GM21786 (cell line): ENCODE results near the gene LRP1B.

Experiments
- ATAC-seq: cut with Tn5 transposase; IDR thresholded peaks from one replicate; pipeline ENCODE4 v1.9.1; 2021; ENCODE audit not compliant: unreplicated experiment

Gene LRP1B

GRCh38 chr2:141703501-141703900 is 427.3 kb downstream of the LRP1B start:
- ATAC-seq: no peak

GRCh38 chr2:141701618-141702017 is 429.2 kb downstream of the LRP1B start:
- ATAC-seq: no peak

DNA sequence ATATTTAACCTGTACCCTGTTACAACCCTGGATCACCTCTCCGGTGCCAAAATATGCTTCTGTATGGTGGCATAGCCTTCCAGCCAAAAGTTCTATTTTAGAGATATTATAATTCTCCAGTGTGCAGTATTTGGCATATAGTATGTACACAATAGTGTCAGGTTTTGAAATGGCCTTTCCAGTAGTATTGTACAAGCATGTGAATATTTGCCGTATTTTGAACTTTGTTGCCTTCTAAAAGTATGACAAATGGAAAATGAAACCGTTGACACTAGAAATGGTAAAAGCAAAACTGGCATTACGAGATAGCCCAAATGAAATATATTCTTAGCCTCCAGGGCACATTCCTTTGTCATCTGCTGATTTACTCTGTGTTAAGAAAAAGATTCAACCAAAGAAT is 431.2 kb downstream of the LRP1B start:
- ATAC-seq: no peak

GRCh38 chr2:141698500-141698899 is 432.3 kb downstream of the LRP1B start:
- no peak for ATAC-seq

GRCh38 chr2:141697035-141697434 is 433.8 kb downstream of the LRP1B start:
- ATAC-seq: no peak

GRCh38 chr2:141694180-141694579 is 436.6 kb downstream of the LRP1B start:
- no peak for ATAC-seq

DNA sequence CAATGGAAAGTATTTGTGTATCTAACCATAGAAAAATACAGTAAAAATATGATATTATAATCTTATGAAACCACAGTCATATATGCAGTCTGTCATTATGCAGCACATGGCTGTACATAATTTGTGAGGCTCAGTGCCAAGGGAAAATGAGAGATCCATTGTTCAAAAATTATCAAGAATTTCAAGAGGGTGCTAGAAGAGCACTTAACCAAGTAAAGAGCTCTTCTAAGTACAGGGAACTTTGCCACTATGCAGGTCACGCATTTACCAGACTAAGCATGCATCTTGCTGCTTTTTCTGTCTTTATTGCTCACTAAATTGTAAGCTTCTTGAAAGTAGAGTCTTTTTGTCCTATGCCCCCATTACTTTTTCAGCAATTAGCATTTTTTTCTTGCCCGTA is 438.0 kb downstream of the LRP1B start:
- no peak for ATAC-seq

- no peak for ATAC-seq
Observed at GRCh38 chr2:141676139-141676538, 454.7 kb downstream of the LRP1B start.

DNA sequence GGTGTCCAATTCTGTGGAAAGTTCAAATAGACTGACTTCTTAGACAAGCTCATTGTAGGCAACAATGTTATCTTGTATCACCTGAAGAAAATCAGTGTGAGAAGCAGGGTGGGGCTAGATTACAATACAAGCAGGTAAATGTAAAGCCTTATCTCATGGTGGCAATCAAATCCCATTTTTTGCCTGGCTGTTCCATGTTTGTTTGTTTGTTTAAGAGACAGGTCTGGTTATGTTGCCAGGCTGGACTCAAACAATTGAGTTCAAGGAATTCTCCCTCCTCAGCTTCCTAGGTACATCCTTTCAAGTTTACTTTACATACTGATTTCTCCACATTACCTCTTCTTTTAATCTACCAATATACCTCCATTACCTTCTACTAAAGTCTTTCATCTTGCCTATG is 464.6 kb downstream of the LRP1B start:
- no peak for ATAC-seq

DNA sequence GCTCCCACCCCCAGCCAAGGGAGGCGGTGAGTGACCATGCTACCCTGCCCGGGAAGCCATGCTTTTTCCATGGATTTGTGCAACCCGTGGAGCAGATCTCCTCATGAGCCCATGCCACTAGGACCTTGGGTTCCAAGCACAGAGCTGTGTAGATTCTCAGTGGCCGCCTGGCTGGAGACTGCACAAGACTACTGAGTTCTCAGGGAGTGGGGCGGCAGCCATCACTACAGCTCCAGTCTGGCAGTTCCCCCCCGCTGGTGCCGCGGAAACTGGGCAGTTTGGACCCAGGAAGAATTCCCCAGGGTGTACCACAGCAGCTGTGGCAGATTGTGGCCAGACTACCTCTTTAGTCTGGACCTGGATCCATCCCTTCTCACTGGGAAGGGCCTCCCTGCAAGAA is 470.6 kb downstream of the LRP1B start:
- ATAC-seq: no peak

- no peak for ATAC-seq
Observed at GRCh38 chr2:141654311-141654710, 476.5 kb downstream of the LRP1B start.

DNA sequence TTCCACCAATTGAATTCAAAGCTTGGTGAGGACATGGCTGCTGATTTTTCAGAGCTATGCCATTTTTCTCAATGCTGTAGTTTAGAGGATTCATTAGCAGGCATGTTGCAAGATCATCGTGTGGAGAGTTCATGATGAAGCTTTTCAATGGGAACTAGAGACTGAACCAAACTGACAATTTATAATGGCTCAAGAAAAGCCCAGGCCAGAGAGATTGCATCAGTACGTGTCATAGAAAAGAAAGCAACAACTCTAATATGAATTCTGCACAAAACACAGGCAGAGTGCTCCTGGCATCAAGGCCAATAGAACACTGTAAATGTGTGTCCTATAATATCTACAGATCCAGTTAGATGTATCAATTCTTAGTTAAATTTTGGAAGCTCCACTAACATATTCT is 477.6 kb downstream of the LRP1B start:
- ATAC-seq: no peak

- ATAC-seq: no peak
Observed at GRCh38 chr2:141652308-141652707, 478.5 kb downstream of the LRP1B start.

DNA sequence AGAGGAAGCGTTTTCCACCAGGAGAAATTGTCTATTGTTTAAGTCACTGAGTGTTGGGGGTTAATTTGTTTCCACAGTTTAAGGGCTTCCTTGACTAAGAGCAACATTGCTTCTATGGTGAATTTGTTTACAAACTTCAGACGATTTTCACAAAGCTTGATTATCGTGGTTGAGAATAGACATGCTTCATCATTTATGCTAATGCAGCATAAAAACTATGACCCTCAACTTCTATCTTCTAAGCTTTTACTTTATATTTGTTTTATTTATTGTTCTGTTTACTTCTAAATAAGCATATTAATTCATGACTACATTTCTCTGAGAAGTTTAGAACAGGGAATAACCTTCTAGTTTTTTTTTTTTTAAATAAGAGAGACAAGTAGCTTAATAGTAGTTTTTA is 483.5 kb downstream of the LRP1B start:
- no peak for ATAC-seq

DNA sequence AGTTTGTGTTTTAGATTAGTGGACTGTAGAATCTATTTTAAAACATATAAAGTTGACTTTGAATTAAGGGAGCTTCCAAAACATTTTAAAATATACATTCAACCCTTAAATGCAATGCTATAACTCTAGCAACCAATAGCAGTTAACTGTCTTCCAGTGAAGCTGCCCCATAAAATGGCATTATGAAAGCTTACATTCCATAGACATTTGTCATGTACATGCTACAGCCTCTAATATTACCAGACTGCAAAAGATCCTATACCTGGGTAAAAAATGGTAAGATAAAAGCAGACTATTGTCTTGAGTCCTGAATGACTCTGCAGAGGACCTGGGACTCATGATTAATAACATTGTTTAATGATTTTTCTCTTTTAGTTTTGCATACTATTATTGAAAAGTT is 489.4 kb downstream of the LRP1B start:
- ATAC-seq: no peak

DNA sequence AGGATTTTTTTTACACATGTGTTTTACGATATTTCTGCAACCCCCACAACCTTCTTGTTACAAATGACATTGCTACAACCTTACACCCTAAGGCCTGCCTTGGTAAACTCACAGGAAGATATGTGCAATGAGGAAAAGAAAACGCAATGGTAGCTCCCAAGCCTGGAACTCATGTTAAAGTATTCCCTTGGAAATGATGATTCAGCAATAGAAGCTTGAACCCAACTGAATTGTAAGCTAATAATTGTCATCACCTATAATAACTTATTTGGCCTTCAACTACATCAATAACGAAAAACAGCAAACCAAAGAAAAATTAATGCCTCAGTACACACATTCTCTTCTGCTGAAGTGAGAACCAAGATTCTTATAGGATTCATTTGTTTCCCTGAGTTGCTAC is 491.0 kb downstream of the LRP1B start:
- ATAC-seq: no peak

DNA sequence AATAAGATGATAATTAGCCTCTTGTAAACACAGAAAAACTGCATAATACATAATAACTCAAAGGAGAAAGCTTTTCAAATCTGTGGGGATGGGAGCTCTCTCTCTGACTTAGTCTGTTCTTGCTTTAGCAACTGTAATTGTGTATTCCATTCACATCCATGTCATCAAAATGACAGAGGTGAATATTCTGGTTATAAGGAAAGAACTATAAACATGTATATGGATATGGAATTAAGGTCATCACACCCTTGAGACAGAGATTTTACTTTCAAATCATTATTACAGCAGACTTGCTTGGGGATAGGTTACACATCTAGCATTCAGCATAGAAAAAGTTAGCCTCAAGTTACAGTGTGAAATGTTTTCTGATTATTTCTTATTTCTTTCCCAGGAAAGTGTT is 497.7 kb downstream of the LRP1B start:
- no peak for ATAC-seq

DNA sequence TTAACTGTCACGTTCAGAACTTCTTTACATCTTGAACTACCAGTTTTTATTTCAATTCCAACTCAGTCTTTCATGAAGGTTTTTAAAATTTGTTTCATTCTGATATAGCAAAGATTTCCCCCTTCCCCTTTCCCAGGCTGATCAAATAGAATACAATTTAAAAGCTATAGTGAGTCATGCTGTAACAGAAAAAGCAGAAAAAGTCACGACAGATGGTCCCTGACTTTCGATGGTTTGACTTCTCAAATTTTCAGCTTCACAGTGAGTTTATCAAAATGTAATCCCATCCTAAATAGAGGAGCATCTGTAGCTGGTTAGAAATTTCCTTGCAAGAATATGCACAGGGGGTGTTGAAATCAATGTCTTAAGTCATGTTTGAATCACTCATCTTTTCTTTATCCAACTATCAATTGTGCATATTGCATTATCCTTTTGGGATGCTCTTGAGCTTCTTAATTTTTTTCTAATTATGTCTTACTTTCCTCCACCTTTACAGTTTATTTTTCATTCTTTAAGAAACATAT is 500.3 kb downstream of the LRP1B start:
- no peak for ATAC-seq

GRCh38 chr2:141620372-141620771 is 510.4 kb downstream of the LRP1B start:
- no peak for ATAC-seq

- no peak for ATAC-seq
Observed at GRCh38 chr2:141618457-141618856, 512.4 kb downstream of the LRP1B start.

DNA sequence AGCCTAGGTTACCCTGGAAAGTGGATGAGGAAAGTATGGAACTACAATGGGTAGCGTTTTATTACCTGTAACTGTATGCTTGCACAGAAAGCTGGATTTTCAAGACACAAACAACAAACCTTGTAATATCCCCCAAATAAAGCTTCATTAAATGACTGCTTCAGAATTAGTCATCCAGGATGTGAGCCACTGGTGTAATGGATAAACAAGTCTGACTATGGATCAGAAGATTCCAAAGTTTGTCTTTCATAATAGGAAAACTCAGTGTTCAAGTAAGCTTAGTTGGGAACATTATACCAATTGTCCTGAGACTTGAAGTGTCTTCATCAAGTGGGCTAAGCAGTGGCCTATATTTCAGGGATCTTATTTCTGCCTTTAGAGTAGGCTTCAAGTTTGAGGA is 518.8 kb downstream of the LRP1B start:
- ATAC-seq: no peak

DNA sequence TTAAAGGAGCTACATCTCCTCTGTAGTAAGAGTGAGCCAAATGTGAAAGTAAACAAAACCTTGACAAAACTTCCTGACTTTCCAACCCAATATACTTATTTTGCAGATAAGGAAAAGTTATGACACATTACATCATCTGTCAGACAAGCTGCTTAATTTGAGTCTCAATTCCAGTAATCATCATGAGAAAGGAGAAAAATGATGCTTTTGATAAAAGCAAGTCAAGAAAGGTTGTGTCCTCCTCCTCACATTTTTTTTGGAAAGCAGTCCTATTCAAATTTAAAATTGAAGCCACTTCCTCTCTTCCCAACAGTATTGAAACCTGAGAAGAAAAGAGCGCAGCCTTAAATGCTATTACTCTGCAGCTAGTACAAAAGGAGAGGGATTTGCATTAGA is 519.6 kb downstream of the LRP1B start:
- ATAC-seq: no peak

DNA sequence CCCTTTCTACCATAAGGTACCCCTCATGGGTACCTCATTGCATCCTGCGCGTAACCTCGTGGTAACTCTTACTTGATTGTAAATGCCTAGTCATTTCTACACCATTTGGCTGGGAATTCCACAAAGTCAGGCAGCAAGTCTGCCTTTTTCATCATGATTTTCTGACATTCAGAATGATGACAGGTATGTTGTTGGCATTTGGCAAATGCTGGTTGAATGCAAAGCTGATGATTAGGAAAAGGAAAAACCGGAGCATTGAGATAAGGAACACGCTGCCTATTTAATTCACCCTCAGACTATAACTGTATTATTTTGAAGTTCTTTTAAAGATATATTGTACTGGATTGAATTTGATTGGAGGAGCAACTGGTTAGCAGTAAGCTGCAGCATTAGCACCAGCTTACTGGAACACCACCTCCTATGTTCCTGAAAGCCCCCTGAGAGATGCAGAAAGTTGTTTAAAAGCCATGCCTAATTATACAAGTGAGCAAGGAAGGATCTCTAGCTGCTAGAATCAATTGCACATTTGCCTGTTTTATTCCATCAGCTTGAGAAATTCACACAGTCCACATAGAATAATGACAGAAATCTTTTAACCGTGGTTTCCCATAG is 520.1 kb downstream of the LRP1B start:
- ATAC-seq: no peak
